GM18951 (cell line): ENCODE measurements around the gene CCDC187.

Experiments used
- POLR2A ChIP-seq: IDR thresholded peaks from 4 replicates; pipeline ENCODE4 v1.6.1; 2011; ENCODE audit warnings: mild to moderate bottlenecking; ENCODE audit not compliant: insufficient read length, insufficient read depth; ENCODE audit errors: extremely low read depth
- in situ Hi-C: fragments of 300-500 bp; cut with MboI; formaldehyde crosslinking; loops from one replicate; pipeline ENCODE4 v1.12.0; 2022; ENCODE audit warnings: low sequenced_read_pairs, mixed read lengths, inconsistent platforms; ENCODE audit not compliant: unreplicated experiment

The CCDC187 gene

GRCh38 chr9:136251264-136252115 is 52.4 kb downstream of the CCDC187 start:
- TF ChIP-seq POLR2A: no peak

GRCh38 chr9:136250676-136251075 is 53.2 kb downstream of the CCDC187 start:
- no peak for TF ChIP-seq POLR2A
- in situ Hi-C loops: loop anchor here (25.0 kb wide), 1 partner anchor 88 kb away; no protein-coding TSS in a partner anchor

More at GRCh38 chr9:136251264-136252115, 52.4 kb downstream of the CCDC187 start:
- in situ Hi-C loops: loop anchor here (25.0 kb wide), 1 partner anchor 89 kb away; no protein-coding TSS in a partner anchor

- no peak for TF ChIP-seq POLR2A
- in situ Hi-C loops: loop anchor here (25.0 kb wide), 1 partner anchor 88 kb away; no protein-coding TSS in a partner anchor
Observed at GRCh38 chr9:136249877-136250559, 53.9 kb downstream of the CCDC187 start.

GRCh38 chr9:136248951-136249876 is 54.7 kb downstream of the CCDC187 start:
- in situ Hi-C loops: no loop called here
- TF ChIP-seq POLR2A: no peak

- in situ Hi-C loops: no loop called here
- TF ChIP-seq POLR2A: no peak
Observed at GRCh38 chr9:136247947-136248637, 55.8 kb downstream of the CCDC187 start.

GRCh38 chr9:136247551-136247916 is 56.4 kb downstream of the CCDC187 start:
- in situ Hi-C loops: no loop called here
- no peak for TF ChIP-seq POLR2A

- TF ChIP-seq POLR2A: no peak
- in situ Hi-C loops: no loop called here
Observed at GRCh38 chr9:136246849-136247550, 56.9 kb downstream of the CCDC187 start.

- in situ Hi-C loops: no loop called here
- peak; percentile 70 for TF ChIP-seq POLR2A
Observed at GRCh38 chr9:136245219-136246150, 58.4 kb downstream of the CCDC187 start, which contains the start of gene QSOX2. Gene QSOX2 (minus strand): TSS chr9:136245812. CDS start chr9:136245803, 9 bp downstream.

GRCh38 chr9:136244969-136245218 is 59.0 kb downstream of the CCDC187 start:
- TF ChIP-seq POLR2A: no peak
- in situ Hi-C loops: no loop called here

- no peak for TF ChIP-seq POLR2A
- in situ Hi-C loops: no loop called here
Observed at GRCh38 chr9:136244122-136244968, 59.5 kb downstream of the CCDC187 start.
